ENCODE data around the gene SULT6B1.

GRCh38 chr2:37219046-37219445, 30.6 kb upstream of the SULT6B1 start:
- no peak for TF ChIP-seq POLR2A (IDR thresholded peaks at IDR 0.05)
- TF ChIP-seq CTCF (IDR thresholded peaks at IDR 0.05), result no peak

All from heart left ventricle (tissue), 13 donors.